HEK293 (cell line): Measurements from ENCODE around the gene SWT1.

Experiments
- CTCF ChIA-PET: fragments of 350-600 bp; formaldehyde crosslinking; extraction: SDS; loops from one replicate; lab custom pipeline; 2021; ENCODE audit warnings: antibody characterized with exemption; lab: Yijun Ruan, JAX
- POLR2A ChIA-PET: fragments of 300-600 bp; formaldehyde crosslinking; extraction: SDS; loops from one replicate; lab custom pipeline; 2020; ENCODE audit warnings: antibody characterized with exemption, inconsistent platforms; lab: Yijun Ruan, JAX
- H3K27ac ChIP-seq: fragments of 200-500 bp; sonication (Bioruptor generic); 2 replicates; pipeline ENCODE4 v1.5.1; 2014; ENCODE audit warnings: low read depth, low read length, control low read depth, inconsistent platforms; ENCODE audit errors: extremely low read depth
- H3K36me3 ChIP-seq, 2 experiments: fragments of 200-500 bp in 1 of 2; sonication (Bioruptor generic) in 1 of 2; 1 replicate in 1 of 2; 2 replicates in 1 of 2; pipeline ENCODE4 v1.5.1; 2014 to 2017; ENCODE audit warnings: inconsistent platforms in 2 of 2, low read length in 2 of 2; ENCODE audit not compliant: control insufficient read depth in 2 of 2, insufficient read depth in 1 of 2
- H3K4me1 ChIP-seq: fragments of 200-500 bp; sonication (Bioruptor generic); 2 replicates; pipeline ENCODE4 v1.5.1; 2014; ENCODE audit warnings: mild to moderate bottlenecking, low read length, inconsistent platforms; ENCODE audit not compliant: control insufficient read depth, insufficient read depth
- H3K4me3 ChIP-seq: 2 replicates; pipeline ENCODE4 v1.5.1; 2011; ENCODE audit warnings: low read depth, mild to moderate bottlenecking, control low read depth, low read length, moderate library complexity
- H3K9me3 ChIP-seq: fragments of 200-500 bp; sonication (Bioruptor generic); 2 replicates; pipeline ENCODE4 v1.5.1; 2014; ENCODE audit warnings: low read depth, low read length, inconsistent platforms; ENCODE audit not compliant: control insufficient read depth, insufficient read depth
- IKZF3 ChIP-seq: fragments of 450-650 bp; IDR thresholded peaks from 2 replicates; pipeline ENCODE4 v1.5.0; 2018; ENCODE audit warnings: missing biosample characterization, mild to moderate bottlenecking, missing genetic modification characterization, moderate library complexity
- KLF10 ChIP-seq: fragments of 450-650 bp; IDR thresholded peaks from 2 replicates; pipeline ENCODE4 v1.5.1; 2018; ENCODE audit warnings: missing biosample characterization, mild to moderate bottlenecking, missing genetic modification characterization
- MYNN ChIP-seq: fragments of 450-650 bp; formaldehyde crosslinking; IDR thresholded peaks from 2 replicates; pipeline ENCODE4 v1.5.1; 2016; ENCODE audit warnings: missing biosample characterization, missing genetic modification characterization, borderline replicate concordance
- PRDM1 ChIP-seq: fragments of 450-650 bp; formaldehyde crosslinking; IDR thresholded peaks from 2 replicates; pipeline ENCODE4; 2016; ENCODE audit warnings: missing biosample characterization, missing genetic modification characterization
- PRDM2 ChIP-seq: fragments of 450-650 bp; formaldehyde crosslinking; IDR thresholded peaks from 2 replicates; pipeline ENCODE4 v1.5.1; 2016; ENCODE audit warnings: missing biosample characterization, missing genetic modification characterization, borderline replicate concordance
- SETDB1 ChIP-seq: IDR thresholded peaks from one replicate; pipeline ENCODE4 v1.6.1; 2017; ENCODE audit warnings: mild to moderate bottlenecking, low read length, moderate library complexity, mixed read lengths; ENCODE audit not compliant: insufficient read length
- SP2 ChIP-seq: fragments of 450-650 bp; formaldehyde crosslinking; IDR thresholded peaks from 2 replicates; pipeline ENCODE4 v1.5.1; 2016; ENCODE audit warnings: missing biosample characterization, missing genetic modification characterization
- ZNF16 ChIP-seq: fragments of 450-650 bp; formaldehyde crosslinking; IDR thresholded peaks from 2 replicates; pipeline ENCODE4 v1.5.1; 2016; ENCODE audit warnings: low read depth, missing biosample characterization, missing genetic modification characterization
- ZNF184 ChIP-seq: fragments of 450-650 bp; IDR thresholded peaks from 2 replicates; pipeline ENCODE4 v1.5.1; 2018; ENCODE audit warnings: missing biosample characterization, mild to moderate bottlenecking, missing genetic modification characterization
- ZNF2 ChIP-seq: fragments of 450-650 bp; formaldehyde crosslinking; IDR thresholded peaks from 2 replicates; pipeline ENCODE4 v1.5.1; 2016; ENCODE audit warnings: missing biosample characterization, missing genetic modification characterization
- ZNF311 ChIP-seq: fragments of 450-650 bp; formaldehyde crosslinking; IDR thresholded peaks from 2 replicates; pipeline ENCODE4 v1.5.1; 2017; ENCODE audit warnings: missing biosample characterization, missing genetic modification characterization, borderline replicate concordance
- ZNF350 ChIP-seq: fragments of 450-650 bp; formaldehyde crosslinking; IDR thresholded peaks from 2 replicates; pipeline ENCODE4 v1.5.0; 2017; ENCODE audit warnings: missing biosample characterization, mild to moderate bottlenecking, missing genetic modification characterization
- ZNF48 ChIP-seq: fragments of 450-650 bp; formaldehyde crosslinking; IDR thresholded peaks from 2 replicates; pipeline ENCODE4 v1.5.1; 2016; ENCODE audit warnings: missing biosample characterization, missing genetic modification characterization
- TF ChIP-seq, protein P1 (sequence below): fragments of 450-650 bp; IDR thresholded peaks from 2 replicates; pipeline ENCODE4 v1.5.1; 2018; ENCODE audit warnings: missing biosample characterization, missing genetic modification characterization

The SWT1 gene

DNA sequence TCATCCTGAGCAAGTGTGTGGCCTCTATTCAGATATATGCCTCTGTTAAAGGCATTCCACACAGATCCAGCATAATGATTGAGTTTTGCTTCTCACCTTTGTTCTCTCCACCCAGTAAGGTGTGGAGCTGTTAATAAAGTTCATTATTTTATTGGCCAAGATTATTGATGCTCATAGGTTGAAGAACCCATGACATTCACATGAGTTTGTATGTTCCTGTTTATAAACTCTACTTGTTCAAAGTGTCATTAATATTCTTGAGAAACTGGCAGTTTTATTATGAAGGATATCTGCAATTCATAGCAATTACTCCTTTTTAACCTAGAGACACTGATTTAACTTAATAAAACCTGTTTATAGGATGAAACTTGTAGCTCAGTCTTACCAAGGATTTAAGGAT, 138.1 kb downstream of the SWT1 start (continued):
- TF ChIP-seq PRDM2 (tag by site-specific recombination), result no peak

DNA sequence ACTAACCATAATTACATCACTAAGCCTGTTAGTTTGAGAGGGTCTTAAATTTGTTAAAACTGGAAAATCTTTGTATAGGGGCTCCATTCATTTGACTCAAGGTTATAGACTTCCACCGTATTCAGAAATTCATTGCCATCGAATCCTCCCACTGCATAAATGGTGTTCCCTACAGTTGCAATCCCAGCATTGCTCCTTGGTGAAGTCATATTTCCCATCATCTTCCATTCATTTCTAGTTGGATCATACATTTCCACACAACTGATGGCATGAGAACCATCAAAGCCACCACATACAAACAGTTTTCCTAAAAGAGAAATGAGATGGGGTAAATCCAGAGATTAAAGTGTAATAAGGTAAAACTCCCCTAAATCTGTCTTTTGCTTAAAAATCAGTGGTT, 141.0 kb downstream of the SWT1 start:
- peaks cover 42 to 94% of the 10 kb centered on the region in 2 experiments for H3K36me3 ChIP-seq
- no peaks in the 10 kb centered on the region for H3K4me1 ChIP-seq
- CTCF ChIA-PET, result no interaction called here
- H3K9me3 ChIP-seq, result no peaks in the 10 kb centered on the region
- H3K4me3 ChIP-seq, result no peak overlapping the region
- POLR2A ChIA-PET, result no interaction called here
- TF ChIP-seq SP2 (tag by site-specific recombination), result no peak
- no peak for TF ChIP-seq SETDB1
- no peak for TF ChIP-seq ZNF48 (tag by site-specific recombination)
- TF ChIP-seq, all 188 proteins: peak for 0
- H3K27ac ChIP-seq, result no peak overlapping the region

DNA sequence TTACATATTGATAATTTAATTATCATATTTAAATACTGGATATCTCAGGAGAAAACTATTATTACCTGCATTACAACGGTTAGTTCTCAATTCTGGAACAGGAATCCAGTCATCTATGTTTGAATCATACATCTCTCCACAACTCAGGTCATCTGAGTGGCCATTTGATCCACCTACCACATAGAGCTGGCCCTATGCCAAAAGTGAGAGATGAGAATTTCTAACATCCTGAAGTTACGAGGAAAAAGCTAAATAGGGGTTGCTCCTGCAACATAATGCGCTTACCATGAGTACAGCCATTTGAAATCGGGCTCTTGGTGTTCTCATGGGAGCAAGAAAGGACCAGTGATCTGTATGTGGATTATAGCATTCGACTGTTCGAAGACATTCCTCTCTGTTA, 143.2 kb downstream of the SWT1 start:
- ChIA-PET POLR2A (no interaction called here), CTCF (interaction anchor here (1.1 kb wide), 1 partner anchor 9 kb away, joined by 6 read pairs; no protein-coding TSS in a partner anchor)
- Histone ChIP-seq H3K27ac (no peak overlapping the region), H3K4me1 (no peaks in the 10 kb centered on the region), H3K36me3 (peaks cover 49 to 98% of the 10 kb centered on the region in 2 experiments), H3K9me3 (no peaks in the 10 kb centered on the region), H3K4me3 (no peak overlapping the region)
- TF ChIP-seq PRDM1 (tag by site-specific recombination) (no peak), ZNF350 (tag by site-specific recombination) (0 out of 2 replicates have a peak, but pooled peaks have one; percentile 27), KLF10 (no peak), MYNN (tag by site-specific recombination) (no peak), IKZF3 (tag by site-specific recombination) (no peak), ZNF2 (tag by site-specific recombination) (no peak), ZNF311 (tag by site-specific recombination) (no peak), ZNF16 (tag by site-specific recombination) (no peak), ZNF184 (tag by site-specific recombination) (0 out of 2 replicates have a peak, but pooled peaks have one; percentile 30)
- TF ChIP-seq, protein P1, sequence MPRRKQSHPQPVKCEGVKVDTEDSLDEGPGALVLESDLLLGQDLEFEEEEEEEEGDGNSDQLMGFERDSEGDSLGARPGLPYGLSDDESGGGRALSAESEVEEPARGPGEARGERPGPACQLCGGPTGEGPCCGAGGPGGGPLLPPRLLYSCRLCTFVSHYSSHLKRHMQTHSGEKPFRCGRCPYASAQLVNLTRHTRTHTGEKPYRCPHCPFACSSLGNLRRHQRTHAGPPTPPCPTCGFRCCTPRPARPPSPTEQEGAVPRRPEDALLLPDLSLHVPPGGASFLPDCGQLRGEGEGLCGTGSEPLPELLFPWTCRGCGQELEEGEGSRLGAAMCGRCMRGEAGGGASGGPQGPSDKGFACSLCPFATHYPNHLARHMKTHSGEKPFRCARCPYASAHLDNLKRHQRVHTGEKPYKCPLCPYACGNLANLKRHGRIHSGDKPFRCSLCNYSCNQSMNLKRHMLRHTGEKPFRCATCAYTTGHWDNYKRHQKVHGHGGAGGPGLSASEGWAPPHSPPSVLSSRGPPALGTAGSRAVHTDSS (tag by site-specific recombination), result no peak
- TF ChIP-seq, all 188 proteins: peak for 2
